OCI-M2 (cell line): Measurements from ENCODE around the gene GJA8.
"Not testable (repeated sequence)": the region's sequence is repeated elsewhere in the genome, so short reads cannot be mapped to it uniquely, and the experiment has no call there.

ENCODE experiments used
- DNase-seq: peaks from one replicate; lab custom pipeline; 2025; ENCODE audit not compliant: unreplicated experiment; lab: John Stamatoyannopoulos, UW

Gene GJA8

DNA sequence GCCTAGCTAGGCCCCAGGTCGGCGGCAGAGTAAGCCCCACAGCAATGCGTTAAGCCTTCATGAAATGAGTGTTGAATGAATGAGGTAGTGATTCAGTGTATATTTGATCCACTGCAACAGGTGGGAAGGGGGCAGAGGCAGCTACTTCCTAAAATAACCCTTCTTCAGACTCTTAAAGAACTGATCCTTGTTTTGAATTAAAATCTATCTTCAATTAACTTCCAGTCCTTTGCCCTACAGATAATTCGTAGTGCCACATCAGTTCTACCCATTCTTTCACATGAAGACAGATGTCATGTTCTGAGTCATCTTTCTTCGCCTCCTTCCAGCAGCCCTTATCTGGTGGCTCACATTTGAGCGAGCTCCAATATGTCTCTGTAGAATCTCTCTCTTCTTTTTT, 24.6 kb downstream of the GJA8 start:
- peak; percentile 9 for DNase-seq

- not testable (repeated sequence) for DNase-seq
Observed at GRCh38 chr1:147927689-147928088, 25.1 kb downstream of the GJA8 start.

- DNase-seq = not testable (repeated sequence)
Observed at GRCh38 chr1:147928236-147929132, 25.9 kb downstream of the GJA8 start, which contains the start of gene GPR89B. Gene GPR89B, plus strand, starts transcription at chr1:147928420. Its CDS starts 117 bp downstream, at chr1:147928537.

- DNase-seq = not testable (repeated sequence)
Observed at GRCh38 chr1:147931137-147931536, 28.5 kb downstream of the GJA8 start.

DNA sequence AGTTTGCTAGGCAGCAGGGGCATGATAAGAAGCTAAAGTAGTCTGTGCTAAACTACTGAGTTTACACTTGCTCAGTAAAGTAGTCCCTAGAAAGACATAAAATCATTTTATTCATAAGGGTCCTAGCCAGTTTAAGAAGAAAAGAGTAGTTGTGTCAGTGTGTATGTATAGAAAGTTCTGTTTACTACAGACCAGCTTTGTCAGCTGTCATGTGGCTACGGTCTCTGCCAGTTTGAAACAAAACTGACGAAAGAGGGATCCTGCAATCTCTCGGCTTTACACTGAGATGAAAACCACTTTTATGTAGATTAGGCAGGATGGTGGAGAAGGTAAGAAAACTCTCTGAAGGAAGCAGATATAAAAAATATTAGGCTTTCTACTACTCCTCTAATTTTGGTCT, 32.7 kb downstream of the GJA8 start:
- not testable (repeated sequence) for DNase-seq

GRCh38 chr1:147940456-147940855, 37.9 kb downstream of the GJA8 start:
- not testable (repeated sequence) for DNase-seq

DNA sequence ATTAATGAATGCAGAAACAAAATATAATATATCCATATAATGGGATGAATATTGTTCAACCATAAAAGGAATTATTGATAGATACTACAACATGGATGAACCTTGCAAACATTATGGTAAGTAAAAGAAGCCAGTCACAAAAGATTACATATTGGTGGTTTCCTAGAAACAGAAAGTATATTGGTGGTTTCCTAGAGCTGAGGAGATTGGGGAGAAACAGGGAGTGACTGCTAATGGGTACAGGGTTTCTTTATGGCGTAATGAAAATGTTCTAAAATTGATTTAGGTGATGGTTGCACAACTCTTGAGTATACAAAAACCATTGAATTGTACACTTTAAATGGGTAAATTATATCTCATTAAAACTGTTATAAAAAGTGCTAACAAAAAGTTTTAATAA, 40.0 kb downstream of the GJA8 start:
- not testable (repeated sequence) for DNase-seq

DNA sequence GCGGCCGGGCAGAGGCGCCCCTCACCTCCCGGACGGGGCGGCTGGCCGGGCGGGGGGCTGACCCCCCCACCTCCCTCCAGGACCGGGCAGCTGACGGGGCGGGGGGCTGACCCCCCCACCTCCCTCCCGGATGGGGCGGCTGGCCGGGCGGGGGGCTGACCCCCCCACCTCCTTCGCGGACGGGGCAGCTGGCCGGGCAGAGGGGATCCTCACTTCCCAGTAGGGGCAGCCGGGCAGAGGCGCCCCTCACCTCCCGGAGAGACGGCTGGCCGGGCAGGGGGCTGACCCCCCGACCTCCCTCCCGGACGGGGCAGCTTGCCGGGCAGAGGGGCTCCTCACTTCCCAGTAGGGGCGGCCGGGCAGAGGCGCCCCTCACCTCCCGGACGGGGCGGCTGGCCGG, 46.9 kb downstream of the GJA8 start:
- DNase-seq = not testable (repeated sequence)
